H1 (cell line): ENCODE results near the gene ANKS1B. TPM values are rescaled to one million over a fixed set of nuclear protein-coding genes. Genes with fewer than 3 reads are reported as not detected.

ENCODE experiments used
- CTCF ChIA-PET: fragments of 300-600 bp; sonication (Branson Sonifier 250); formaldehyde crosslinking; loops from one replicate; lab custom pipeline; 2021; ENCODE audit not compliant: partially characterized antibody; lab: Charles Lee
- POLR2A ChIA-PET: fragments of 300-600 bp; sonication (Branson Sonifier 250); formaldehyde crosslinking; loops from one replicate; lab custom pipeline; 2021; ENCODE audit warnings: inconsistent platforms; ENCODE audit not compliant: partially characterized antibody; lab: Charles Lee
- DNase-seq, 2 experiments: peaks; one replicate each; pipeline versions ENCODE4 v3.0.0 to v3.0.0-alpha.2; 2010 to 2022; ENCODE audit warnings: low spot score in 2 of 2, low read depth in 1 of 2, mixed read lengths in 1 of 2
- FAIRE-seq: peaks from 2 replicates; lab custom pipeline; 2011; peaks lifted over from hg19 to GRCh38; lab: Jason Lieb, UNC
- H2AFZ ChIP-seq: 2 replicates; pipeline ENCODE4 v1.8.1; 2012; ENCODE audit warnings: low read length, inconsistent platforms
- H2AK5ac ChIP-seq: 2 replicates; pipeline ENCODE4 v1.6.1; 2013; ENCODE audit warnings: low read depth, low read length
- H2BK120ac ChIP-seq: replicated peaks from 2 replicates; pipeline ENCODE3; 2013; ENCODE audit warnings: low read depth, low read length, inconsistent platforms
- H2BK12ac ChIP-seq: 2 replicates; pipeline ENCODE4 v1.6.1; 2013; ENCODE audit warnings: low read depth, low read length
- H2BK15ac ChIP-seq: 2 replicates; pipeline ENCODE4 v1.6.1; 2013; ENCODE audit warnings: low read length
- H2BK20ac ChIP-seq: 2 replicates; pipeline ENCODE4 v1.6.1; 2013; ENCODE audit warnings: low read length
- H2BK5ac ChIP-seq: 2 replicates; pipeline ENCODE4 v1.6.1; 2013; ENCODE audit warnings: low read depth, low read length
- H3K14ac ChIP-seq: 2 replicates; pipeline ENCODE4 v1.6.1; 2013; ENCODE audit warnings: inconsistent platforms; ENCODE audit not compliant: insufficient read length
- H3K18ac ChIP-seq: 2 replicates; pipeline ENCODE4 v1.6.1; 2013; ENCODE audit warnings: low read length; ENCODE audit errors: extremely low read depth
- H3K23ac ChIP-seq: 2 replicates; pipeline ENCODE4 v1.6.1; 2013; ENCODE audit warnings: inconsistent platforms; ENCODE audit not compliant: insufficient read length
- H3K23me2 ChIP-seq: 2 replicates; pipeline ENCODE4 v1.6.1; 2013; ENCODE audit warnings: low read depth, low read length
- H3K27ac ChIP-seq: 2 replicates; pipeline ENCODE4 v1.6.1; 2011; ENCODE audit warnings: low read depth, low read length, inconsistent platforms
- H3K27me3 ChIP-seq, 4 experiments: replicated peaks in 1 of 4; 1 replicate in 1 of 4; 2 replicates in 3 of 4; pipeline versions ENCODE4 v1.6.1 to v1.8.1; 2011 to 2013; ENCODE audit warnings: low read length in 3 of 4, mild to moderate bottlenecking in 3 of 4, inconsistent platforms in 2 of 4, mixed read lengths in 2 of 4, moderate library complexity in 1 of 4; ENCODE audit not compliant: control insufficient read depth in 3 of 4, insufficient read depth in 3 of 4; ENCODE audit errors: extremely low read depth in 1 of 4
- H3K36me3 ChIP-seq, 4 experiments: 2 replicates each; pipeline versions ENCODE4 v1.6.1 to v1.8.1; 2011 to 2013; ENCODE audit warnings: mild to moderate bottlenecking in 4 of 4, low read length in 3 of 4, moderate library complexity in 2 of 4, control low read depth in 1 of 4, inconsistent platforms in 1 of 4; ENCODE audit not compliant: insufficient read depth in 4 of 4, control insufficient read depth in 2 of 4
- H3K4ac ChIP-seq: replicated peaks from 2 replicates; pipeline ENCODE3; 2013; ENCODE audit warnings: low read length, low read depth, mixed read lengths, inconsistent platforms; ENCODE audit not compliant: insufficient read length
- H3K4me1 ChIP-seq, 4 experiments: replicated peaks in 1 of 4; 1 replicate in 1 of 4; 2 replicates in 3 of 4; pipeline versions ENCODE4 v1.6.1 to v1.8.1; 2011 to 2013; ENCODE audit warnings: low read length in 3 of 4, inconsistent platforms in 2 of 4, mixed read lengths in 1 of 4; ENCODE audit not compliant: insufficient read depth in 4 of 4, control insufficient read depth in 3 of 4
- H3K4me2 ChIP-seq, 2 experiments: 2 replicates each; pipeline versions ENCODE4 v1.6.1 to v1.8.1; 2011 to 2013; ENCODE audit warnings: low read depth in 2 of 2, low read length in 2 of 2, control low read depth in 1 of 2, inconsistent platforms in 1 of 2, mild to moderate bottlenecking in 1 of 2; ENCODE audit not compliant: insufficient read depth in 1 of 2
- H3K4me3 ChIP-seq, 4 experiments: fragments of 200-600, 300-600 bp in 1 of 4; sonication (generic), shearing (Covaris generic), sonication (Bioruptor Twin) in 1 of 4; 2 replicates each; pipeline versions ENCODE4 v1.5.1 to v1.8.1; 2011 to 2016; ENCODE audit warnings: low read length in 4 of 4, low read depth in 3 of 4, control low read depth in 2 of 4, inconsistent platforms in 2 of 4, mild to moderate bottlenecking in 2 of 4, mixed read lengths in 1 of 4, moderate library complexity in 1 of 4; ENCODE audit not compliant: insufficient read depth in 2 of 4; ENCODE audit errors: extremely low read depth in 1 of 4
- H3K56ac ChIP-seq: replicated peaks from 2 replicates; pipeline ENCODE3; 2013; ENCODE audit warnings: low read depth, mild to moderate bottlenecking, mixed read lengths, low read length, inconsistent platforms; ENCODE audit not compliant: insufficient read length
- H3K79me1 ChIP-seq: 2 replicates; pipeline ENCODE4 v1.6.1; 2013; ENCODE audit warnings: low read depth, low read length, control low read depth
- H3K79me2 ChIP-seq, 2 experiments: 2 replicates each; pipeline versions ENCODE4 v1.6.1 to v1.8.1; 2012 to 2013; ENCODE audit warnings: low read length in 2 of 2, mild to moderate bottlenecking in 2 of 2, inconsistent platforms in 1 of 2; ENCODE audit not compliant: insufficient read depth in 2 of 2, control insufficient read depth in 1 of 2
- H3K9ac ChIP-seq, 4 experiments: replicated peaks in 1 of 4; 1 replicate in 1 of 4; 2 replicates in 3 of 4; pipeline versions ENCODE4 v1.6.1 to v1.8.1; 2011 to 2013; ENCODE audit warnings: low read depth in 3 of 4, low read length in 3 of 4, control low read depth in 2 of 4, mild to moderate bottlenecking in 2 of 4, moderate library complexity in 2 of 4, inconsistent platforms in 1 of 4; ENCODE audit errors: extremely low read depth in 1 of 4
- H3K9me3 ChIP-seq, 2 experiments: 2 replicates each; pipeline versions ENCODE4 v1.6.1 to v1.8.1; 2012 to 2013; ENCODE audit warnings: mild to moderate bottlenecking in 2 of 2, moderate library complexity in 2 of 2, control low read depth in 1 of 2, inconsistent platforms in 1 of 2, low read depth in 1 of 2, low read length in 1 of 2, mixed read lengths in 1 of 2; ENCODE audit not compliant: insufficient read depth in 2 of 2
- H4K20me1 ChIP-seq, 2 experiments: replicated peaks in 1 of 2; 2 replicates each; pipeline versions ENCODE3 to v1.8.1; 2011 to 2013; ENCODE audit warnings: inconsistent platforms in 2 of 2, low read length in 2 of 2, mild to moderate bottlenecking in 1 of 2; ENCODE audit not compliant: insufficient read depth in 2 of 2, control insufficient read depth in 1 of 2
- H4K5ac ChIP-seq: 2 replicates; pipeline ENCODE4 v1.6.1; 2013; ENCODE audit warnings: low read length, low read depth, mixed read lengths, inconsistent platforms; ENCODE audit not compliant: insufficient read length
- H4K8ac ChIP-seq: 2 replicates; pipeline ENCODE4 v1.8.0; 2013; ENCODE audit warnings: mild to moderate bottlenecking, moderate library complexity, low read length, inconsistent platforms; ENCODE audit not compliant: insufficient read depth; ENCODE audit errors: extremely low read depth
- H4K91ac ChIP-seq: replicated peaks from 2 replicates; pipeline ENCODE3; 2013; ENCODE audit warnings: low read length, mixed read lengths, inconsistent platforms; ENCODE audit not compliant: insufficient read length
- BRCA1 ChIP-seq: IDR thresholded peaks from 2 replicates; pipeline ENCODE4 v1.6.1; 2012; ENCODE audit warnings: low read depth, low read length, improper control_type of control experiment
- GTF2F1 ChIP-seq: IDR thresholded peaks from 2 replicates; pipeline ENCODE4 v1.6.1; 2012; ENCODE audit warnings: low read depth, low read length, improper control_type of control experiment, borderline replicate concordance
- HDAC6 ChIP-seq: IDR thresholded peaks from one replicate; pipeline ENCODE4 v1.7.1; 2012; ENCODE audit warnings: low read depth, mild to moderate bottlenecking, inconsistent platforms, low read length, moderate library complexity
- SP4 ChIP-seq: IDR thresholded peaks from 2 replicates; pipeline ENCODE4 v1.6.1; 2012; ENCODE audit warnings: low read length, inconsistent platforms
- TAF1 ChIP-seq: IDR thresholded peaks from 2 replicates; pipeline ENCODE4 v1.6.1; 2011; ENCODE audit warnings: mild to moderate bottlenecking, low read depth, low read length
- WGBS, 2 experiments: shearing (Covaris generic) in 1 of 2; methylation state at CpG; one replicate each; pipeline versions ENCODE4 v1.1.6 to v1.1.7; 2013 to 2015; ENCODE audit warnings: low lambda C conversion rate in 2 of 2, mixed read lengths in 2 of 2, inconsistent platforms in 1 of 2, low coverage in 1 of 2, missing lambda C conversion rate in 1 of 2; ENCODE audit not compliant: insufficient replicate concordance in 2 of 2, insufficient coverage in 1 of 2, insufficient read length in 1 of 2; ENCODE audit errors: extremely low coverage in 1 of 2, missing lambda C conversion rate in 1 of 2; 5-methylcytosine and 5-hydroxymethylcytosine counted together
- polyA plus RNA-seq, 7 experiments: library from polyadenylated mRNA; depleted of rRNA in 3 of 7; stranded (reverse) in 5 of 7; unstranded in 2 of 7; fragments of >200 nt in 5 of 7; fragments of 200-250 nt in 2 of 7; gene quantifications; 1 replicate in 5 of 7; 2 replicates in 1 of 7; 4 replicates in 1 of 7; pipeline versions ENCODE4 v1.2.1 to v1.2.3, GENCODE V29; 2011 to 2013; ENCODE audit warnings: missing spikeins in 2 of 7, mixed read lengths in 2 of 7
- total RNA-seq: library from RNA; stranded (reverse); fragmentation: NEBNext Ultra II Directional; extraction: Animal tissue kit (Norgen Biotek cat#: 25700); gene quantifications from 2 replicates; pipeline ENCODE4 v1.2.1, GENCODE V29; 2021
- TF ChIP-seq, protein P1 (sequence below): IDR thresholded peaks from 2 replicates; pipeline ENCODE4 v1.6.1; 2012; ENCODE audit warnings: inconsistent platforms
- TF ChIP-seq, protein P2 (sequence below): IDR thresholded peaks from 2 replicates; pipeline ENCODE4 v1.6.1; 2012; ENCODE audit warnings: low read length, inconsistent platforms

The ANKS1B gene
- total and polyA plus RNA-seq, 2 of the 8 experiments (the other 6 are each of a cell fraction or from before 2014, with no cell fraction given) = 2.7 to 6.1 TPM

DNA sequence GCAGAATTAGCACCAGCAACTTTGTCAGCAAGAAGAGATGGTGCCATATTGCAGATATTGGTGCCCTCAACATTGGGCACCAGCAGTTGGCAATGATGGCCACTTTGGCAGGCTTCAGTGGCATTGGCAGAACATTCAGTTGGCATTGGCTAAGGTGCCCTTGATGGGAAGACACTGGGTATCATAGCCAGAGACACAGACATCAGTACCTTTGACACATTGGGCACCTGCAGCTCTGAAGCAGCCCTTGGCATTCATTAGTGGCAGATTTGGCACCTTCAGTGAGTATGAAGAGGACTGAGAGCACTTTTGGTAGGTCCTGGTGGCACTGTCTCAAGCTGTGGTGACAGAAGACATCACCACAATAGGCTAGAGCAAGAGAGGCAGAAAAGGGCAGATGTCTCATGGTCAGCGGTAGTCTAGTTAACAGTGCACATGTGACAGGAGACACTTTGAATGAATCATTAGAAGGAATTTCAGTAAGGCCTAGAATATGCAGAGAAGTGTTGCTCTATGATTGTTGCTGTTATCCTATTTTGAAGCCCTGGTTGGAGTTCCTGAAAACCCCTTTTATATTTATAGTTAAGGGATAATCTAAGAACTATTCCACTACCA is 917.5 kb downstream of the ANKS1B start:
- no peak overlapping the region for H4K8ac ChIP-seq
- H3K14ac ChIP-seq = no peak overlapping the region
- TF ChIP-seq SP4 (no peak), BRCA1 (no peak), GTF2F1 (no peak), TAF1 (no peak), HDAC6 (no peak)
- TF ChIP-seq, protein P1, sequence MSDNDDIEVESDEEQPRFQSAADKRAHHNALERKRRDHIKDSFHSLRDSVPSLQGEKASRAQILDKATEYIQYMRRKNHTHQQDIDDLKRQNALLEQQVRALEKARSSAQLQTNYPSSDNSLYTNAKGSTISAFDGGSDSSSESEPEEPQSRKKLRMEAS = no peak
- TF ChIP-seq, protein P2, sequence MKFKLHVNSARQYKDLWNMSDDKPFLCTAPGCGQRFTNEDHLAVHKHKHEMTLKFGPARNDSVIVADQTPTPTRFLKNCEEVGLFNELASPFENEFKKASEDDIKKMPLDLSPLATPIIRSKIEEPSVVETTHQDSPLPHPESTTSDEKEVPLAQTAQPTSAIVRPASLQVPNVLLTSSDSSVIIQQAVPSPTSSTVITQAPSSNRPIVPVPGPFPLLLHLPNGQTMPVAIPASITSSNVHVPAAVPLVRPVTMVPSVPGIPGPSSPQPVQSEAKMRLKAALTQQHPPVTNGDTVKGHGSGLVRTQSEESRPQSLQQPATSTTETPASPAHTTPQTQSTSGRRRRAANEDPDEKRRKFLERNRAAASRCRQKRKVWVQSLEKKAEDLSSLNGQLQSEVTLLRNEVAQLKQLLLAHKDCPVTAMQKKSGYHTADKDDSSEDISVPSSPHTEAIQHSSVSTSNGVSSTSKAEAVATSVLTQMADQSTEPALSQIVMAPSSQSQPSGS = no peak
- no peak overlapping the region for H3K4me2 ChIP-seq
- DNase-seq = no peak
- H3K9me3 ChIP-seq = no peaks in the 10 kb centered on the region
- H3K23me2 ChIP-seq = peaks cover 2% of the 10 kb centered on the region; the same call in 1 of the 2 replicates
- H3K36me3 ChIP-seq = no peaks in the 10 kb centered on the region
- no peak overlapping the region for H2BK5ac ChIP-seq
- no peaks in the 10 kb centered on the region for H4K20me1 ChIP-seq
- ChIA-PET POLR2A (no interaction called here), CTCF (interaction anchor here (1.3 to 1.4 kb wide), 2 partner anchors 23 to 68 kb away, joined by 3 read pairs; no protein-coding TSS in a partner anchor)
- H3K23ac ChIP-seq = no peak overlapping the region
- no peak overlapping the region for H2BK15ac ChIP-seq
- no peak overlapping the region for H2BK12ac ChIP-seq
- no peaks in the 10 kb centered on the region for H3K27me3 ChIP-seq
- H3K79me1 ChIP-seq = no peaks in the 10 kb centered on the region
- no peak overlapping the region for H4K91ac ChIP-seq
- no peaks in the 10 kb centered on the region for H3K4me1 ChIP-seq
- no peak overlapping the region for H3K56ac ChIP-seq
- no peak for FAIRE-seq
- H3K4me3 ChIP-seq = no peak overlapping the region
- H3K79me2 ChIP-seq = no peaks in the 10 kb centered on the region
- H2AK5ac ChIP-seq = no peak overlapping the region
- no peak overlapping the region for H2AFZ ChIP-seq
- no peak overlapping the region for H2BK20ac ChIP-seq
- no peak overlapping the region for H3K27ac ChIP-seq
- no peak overlapping the region for H3K9ac ChIP-seq
- no peak overlapping the region for H4K5ac ChIP-seq
- no peak overlapping the region for H3K4ac ChIP-seq
- 100% methylated on average over 1 of the region's 1 CpG; no CpG with 5 or more reads in 1 of the 2 experiments for WGBS, 2 experiments
- no peak overlapping the region for H3K18ac ChIP-seq
- no peak overlapping the region for H2BK120ac ChIP-seq
